GM21423 (cell line): ENCODE measurements around the gene OBSL1.

Experiments
- ATAC-seq: cut with Tn5 transposase; IDR thresholded peaks from one replicate; pipeline ENCODE4 v1.9.1; 2021; ENCODE audit warnings: mild to moderate bottlenecking, moderate library complexity; ENCODE audit not compliant: unreplicated experiment

Gene OBSL1

DNA sequence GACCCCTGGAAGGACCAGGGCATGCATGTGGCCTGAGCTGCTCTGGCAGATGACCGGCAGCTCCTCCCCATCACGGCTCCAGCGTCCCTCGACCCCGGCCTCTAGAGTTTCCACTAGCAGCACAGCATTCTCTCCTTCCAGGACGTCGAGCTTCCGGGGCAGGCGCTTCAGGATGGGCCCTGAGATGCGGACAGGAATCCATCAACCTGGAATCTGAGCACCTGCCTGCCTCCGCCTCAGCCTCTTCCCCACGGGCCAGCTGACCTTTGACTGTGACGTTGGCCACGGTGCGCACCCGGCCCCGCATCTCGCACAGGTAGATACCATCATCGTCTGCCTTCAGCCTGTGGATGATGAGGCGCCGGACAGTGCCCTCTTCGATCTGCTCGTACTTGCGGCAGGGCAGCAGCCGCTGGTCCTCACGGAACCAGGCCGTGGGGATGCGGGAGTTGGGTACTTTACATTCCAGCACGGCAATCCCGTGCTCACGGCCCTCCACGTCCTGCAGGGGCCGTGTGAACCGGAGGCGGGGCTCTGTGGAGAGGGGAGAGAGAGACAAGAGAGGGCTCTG, 3.5 kb downstream of the OBSL1 start:
- no peak for ATAC-seq

DNA sequence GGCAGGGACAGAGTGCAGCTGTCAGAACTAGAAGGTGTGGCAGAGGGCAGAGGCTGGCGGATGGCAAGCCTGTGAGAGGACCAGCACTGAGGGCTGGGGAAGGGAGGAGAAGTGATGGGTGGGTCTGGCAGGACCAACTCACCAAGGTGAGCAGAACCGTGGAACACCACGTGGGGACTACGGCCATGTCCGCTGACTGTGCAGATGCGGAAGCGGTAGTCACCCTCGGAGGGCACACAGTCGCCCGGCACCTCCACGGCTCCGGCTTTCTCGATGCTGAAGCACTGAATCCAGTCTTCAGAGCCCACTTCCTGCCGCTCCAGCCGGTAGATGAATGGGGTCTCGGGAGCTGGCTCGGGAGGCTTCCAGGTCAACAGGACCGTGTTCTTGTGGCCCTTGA, 4.2 kb downstream of the OBSL1 start:
- no peak for ATAC-seq

DNA sequence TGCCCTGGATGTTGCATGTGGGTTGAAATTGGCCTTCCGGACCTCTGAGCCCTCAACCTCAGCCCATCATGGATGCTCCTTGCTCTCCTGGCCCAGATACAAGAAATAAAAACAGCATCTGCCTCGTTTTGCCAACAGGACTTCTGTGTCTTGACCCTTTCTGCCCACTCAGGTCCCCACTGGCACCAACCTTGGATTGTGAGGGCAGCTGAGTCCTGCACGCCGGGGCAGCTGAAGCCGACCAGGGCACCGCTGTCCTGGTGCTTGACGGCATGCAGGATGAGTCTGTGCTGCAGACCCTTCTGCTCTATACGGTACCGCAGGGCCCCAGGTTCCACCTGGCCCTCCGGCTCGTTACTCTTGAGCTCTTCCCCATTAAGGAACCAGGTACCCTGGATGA, 4.7 kb downstream of the OBSL1 start:
- ATAC-seq = no peak

DNA sequence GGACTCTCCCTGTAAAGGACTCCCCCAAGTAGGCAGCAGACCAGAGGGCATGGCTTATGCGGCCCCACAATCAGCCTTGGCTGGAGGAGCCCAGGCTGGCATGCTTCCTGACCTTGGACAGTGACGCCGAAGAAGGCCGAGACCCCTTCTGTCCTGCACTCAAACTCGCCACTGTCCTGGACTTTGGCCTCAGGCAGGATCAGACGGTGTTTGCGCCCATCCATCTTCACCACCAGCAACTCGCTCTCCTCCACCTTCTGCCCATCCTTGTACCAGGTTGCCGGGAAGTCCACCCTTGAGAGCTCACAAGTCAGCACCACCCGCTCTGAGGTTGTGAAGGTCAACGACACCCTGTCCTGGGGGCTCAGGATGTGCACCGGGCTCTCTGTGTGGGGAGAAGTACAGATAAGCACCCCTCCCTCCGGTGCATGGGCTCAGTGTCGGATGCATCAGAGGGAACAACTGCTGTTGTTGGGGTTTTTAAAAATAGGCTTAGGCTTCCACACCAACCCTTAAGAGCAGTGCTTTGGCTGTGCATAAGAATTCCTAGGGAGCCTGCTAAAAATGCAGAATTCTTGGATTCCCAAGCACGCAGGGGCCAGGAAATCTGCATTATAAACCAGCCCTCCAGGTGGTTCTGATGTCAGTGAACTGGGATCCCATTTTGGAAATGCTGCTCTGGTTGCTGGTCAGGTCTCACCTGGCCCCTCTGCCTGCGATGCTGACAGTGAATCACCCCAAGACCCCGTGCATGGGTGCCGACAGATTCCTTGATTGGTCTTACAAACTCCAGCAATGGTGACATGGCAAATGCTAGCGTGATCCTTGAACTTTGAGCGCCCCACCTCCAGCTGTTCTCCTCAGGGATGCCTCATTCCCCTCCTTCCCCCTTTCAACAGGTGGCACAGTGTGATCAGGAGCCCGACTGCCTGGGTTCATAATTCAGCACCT, 5.9 kb downstream of the OBSL1 start:
- no peak for ATAC-seq

DNA sequence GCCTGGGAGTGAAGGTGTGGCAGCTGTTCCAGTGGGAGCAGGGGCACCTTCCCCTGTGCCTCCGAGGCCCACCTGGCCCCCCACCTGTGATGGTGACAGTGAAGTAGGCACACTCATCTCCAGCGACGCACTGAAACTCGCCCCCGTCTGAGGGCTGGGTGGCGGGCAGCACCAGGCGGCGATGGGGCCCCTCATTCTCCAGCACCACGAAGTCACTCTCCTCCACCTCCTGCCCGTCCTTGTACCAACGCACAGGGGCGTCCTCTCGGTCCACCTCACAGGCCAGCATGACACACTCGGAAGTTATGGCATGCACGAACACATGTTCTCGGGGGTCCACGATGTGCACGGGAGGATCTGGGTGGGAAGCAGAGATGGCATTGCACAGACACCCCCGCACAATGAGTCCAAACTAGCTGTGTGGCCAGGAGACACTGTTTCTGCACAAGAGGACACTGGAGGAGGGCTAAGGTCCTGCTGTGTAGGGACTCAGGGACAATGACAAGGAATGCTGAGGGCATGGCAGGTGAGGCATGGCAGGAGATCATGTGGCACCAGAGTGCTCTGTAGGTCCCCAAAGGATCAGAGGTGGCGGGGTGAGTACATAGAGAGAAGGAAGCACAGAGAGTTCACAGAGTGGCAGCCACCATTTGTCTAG, 7.9 kb downstream of the OBSL1 start:
- ATAC-seq = no peak

DNA sequence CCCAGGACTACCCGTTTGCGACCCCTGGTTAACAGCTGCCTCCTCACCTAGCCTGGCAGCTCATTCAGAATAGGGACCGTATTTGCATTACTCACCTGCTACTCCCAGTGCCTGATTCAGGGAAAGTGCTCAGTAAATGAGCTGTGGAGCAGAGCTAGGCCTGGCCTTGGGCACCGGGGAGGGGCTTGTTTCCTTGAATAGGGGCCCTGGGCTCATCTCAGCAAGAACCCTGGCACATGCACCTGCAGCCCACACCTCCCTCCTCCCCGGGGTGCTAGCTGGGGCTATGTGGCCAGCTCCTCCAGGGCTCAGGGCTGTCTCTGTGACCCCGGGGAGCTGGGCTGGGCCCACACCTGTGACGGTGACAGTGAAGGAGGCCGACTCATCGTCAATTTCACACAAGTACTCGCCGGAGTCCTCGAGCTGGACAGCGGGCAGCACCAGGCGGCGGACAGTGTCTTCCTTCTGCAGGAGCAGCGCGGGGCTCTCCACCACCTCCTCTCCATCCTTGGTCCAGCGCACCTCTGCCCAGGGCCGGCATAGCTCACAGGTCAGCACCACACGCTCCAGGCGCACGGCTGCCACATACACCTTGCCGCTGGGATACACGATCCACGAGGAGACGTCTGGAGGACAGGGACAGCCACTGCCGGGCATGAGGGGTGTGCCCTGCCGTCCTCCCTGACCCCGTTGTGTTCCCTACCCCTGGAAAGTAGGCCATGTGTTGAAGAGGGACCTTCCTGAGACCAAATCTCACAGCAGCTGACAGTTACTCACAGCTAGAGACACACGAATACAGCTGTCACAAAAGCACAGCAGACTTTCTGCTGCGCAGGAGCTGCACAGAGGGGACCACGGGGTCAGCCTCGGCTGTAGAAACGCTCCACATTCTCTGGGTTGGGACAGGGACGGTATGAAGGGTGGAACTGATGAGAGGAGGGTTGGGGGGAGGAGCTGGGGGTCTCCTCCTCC, 9.0 kb downstream of the OBSL1 start:
- no peak for ATAC-seq

DNA sequence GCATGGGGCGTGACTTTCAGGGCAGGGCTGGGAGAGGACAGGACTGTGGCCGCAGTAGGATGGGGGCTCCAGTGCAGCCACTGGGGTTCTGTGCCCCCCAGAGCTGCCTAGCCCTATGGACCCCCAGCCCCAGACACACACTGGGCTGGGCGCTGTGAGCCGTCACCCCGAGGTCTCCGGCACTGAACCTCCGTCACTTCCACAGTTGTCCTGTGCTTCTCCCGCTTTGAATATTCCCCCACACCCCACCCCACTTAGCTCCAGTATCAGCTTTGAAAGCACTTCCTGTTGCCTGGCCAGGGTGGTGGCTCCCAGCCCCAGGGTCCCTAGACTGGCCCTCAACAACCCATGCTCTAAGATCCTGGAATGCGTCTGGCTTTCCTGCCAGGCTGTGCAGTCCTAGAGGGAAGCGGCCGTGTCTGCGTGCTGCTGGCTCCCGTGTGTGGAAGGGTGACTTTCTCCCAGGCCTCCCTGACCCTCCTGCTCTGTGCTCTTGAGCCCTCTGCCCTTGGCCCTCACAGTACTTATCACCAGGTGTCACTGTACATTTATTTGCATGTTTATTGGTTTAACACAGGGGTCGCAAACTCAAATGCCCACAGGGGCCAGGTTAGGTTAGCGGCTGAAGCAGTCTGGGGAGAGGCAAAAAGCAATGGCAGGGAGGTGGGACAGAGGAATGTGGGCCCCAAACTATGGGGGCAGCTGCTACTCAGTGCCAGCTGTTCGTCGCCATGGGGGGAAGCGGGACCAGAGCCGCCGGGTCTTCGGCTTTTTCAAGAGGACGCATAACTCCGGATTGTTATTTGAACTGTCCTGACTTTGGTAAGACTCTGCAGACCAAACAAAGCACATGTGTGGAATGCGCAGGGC, 9.9 kb downstream of the OBSL1 start:
- ATAC-seq = no peak

DNA sequence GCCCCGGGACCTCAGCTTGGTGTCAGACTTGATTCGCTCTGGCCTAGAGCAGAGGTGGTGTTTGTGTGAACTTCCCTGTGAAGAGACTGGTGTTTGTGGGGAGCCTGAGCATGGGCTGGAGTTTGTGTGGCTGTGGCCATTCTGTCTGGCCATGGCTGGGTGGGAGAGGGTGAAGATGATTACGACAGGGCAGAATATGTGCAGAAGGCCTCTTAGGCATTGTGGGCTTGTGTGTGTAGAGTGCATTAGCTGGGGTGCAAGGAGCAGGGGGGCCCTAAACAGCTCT, 10.5 kb downstream of the OBSL1 start:
- no peak for ATAC-seq

DNA sequence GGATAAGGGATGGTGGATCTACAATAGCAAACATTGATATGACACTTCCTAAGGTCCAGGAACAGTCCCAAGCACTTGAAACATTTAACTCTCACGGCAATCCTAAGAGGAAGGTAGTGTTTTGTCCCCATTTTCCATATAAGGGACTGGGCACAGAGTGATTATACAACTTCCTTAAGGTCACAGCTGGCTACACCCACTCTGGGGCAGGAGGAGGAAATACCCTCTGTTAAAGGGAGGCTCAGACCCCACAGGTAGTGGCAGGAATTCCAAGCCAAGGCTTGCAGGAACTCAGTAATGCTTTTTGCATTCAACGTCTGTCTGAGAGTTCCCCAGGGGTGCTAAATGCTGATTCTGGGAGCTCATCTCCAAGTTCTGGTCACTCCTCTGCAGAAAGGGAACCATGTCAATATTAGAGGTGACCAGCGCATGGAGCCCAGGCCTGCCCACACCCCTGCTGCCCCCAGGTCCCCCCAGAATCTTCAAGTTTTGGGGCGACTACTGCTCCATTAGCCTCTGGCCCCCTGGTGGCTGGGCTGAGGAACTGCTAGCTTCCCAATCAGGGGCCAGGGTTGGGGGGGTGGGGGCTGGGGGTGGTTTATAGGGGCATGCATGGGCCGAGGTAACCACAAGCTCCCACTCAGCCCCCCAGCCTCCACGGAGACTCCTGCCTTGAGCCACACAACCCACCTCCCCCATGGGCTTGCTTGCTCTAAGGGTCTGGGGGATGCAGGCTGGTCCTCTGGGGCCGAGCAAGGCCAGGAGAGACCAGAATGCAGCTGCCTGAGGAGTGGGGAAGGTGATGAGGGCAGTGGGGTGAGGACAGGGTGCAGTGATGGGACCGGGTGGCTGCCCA, 11.1 kb downstream of the OBSL1 start:
- no peak for ATAC-seq

DNA sequence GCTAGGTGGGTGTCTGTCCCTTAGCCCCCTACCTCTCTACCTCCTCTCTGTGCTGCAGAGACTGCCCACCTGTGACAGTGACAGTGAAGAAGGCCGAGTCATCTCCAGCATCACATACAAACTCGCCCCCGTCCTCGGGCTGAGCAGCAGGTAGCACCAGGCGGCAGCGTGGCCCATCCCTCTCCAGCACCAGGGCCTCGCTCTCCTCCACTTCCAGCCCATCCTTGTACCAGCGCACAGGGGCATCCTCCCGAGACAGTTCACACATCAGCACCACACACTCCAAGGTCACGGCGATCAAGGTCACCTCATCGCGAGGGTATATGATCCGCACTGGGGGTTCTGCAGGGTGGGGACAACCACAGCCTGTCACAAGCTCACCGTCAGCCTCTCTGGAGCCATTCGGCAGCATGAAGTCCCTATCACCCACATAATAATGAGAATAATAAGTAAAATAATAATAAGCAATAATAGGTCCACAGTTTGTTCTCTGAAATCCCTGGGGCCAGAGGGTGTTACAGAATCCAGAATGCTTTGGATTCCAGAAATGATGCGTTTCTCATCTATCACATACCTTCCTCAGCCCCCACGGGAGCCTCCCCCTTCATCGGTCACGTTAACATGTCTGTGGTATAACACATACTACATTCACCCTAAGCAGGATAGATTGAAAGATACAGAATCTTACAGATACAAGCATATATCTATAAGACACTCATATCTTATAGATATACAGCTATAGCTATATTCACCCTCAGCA, 12.0 kb downstream of the OBSL1 start:
- ATAC-seq = no peak

DNA sequence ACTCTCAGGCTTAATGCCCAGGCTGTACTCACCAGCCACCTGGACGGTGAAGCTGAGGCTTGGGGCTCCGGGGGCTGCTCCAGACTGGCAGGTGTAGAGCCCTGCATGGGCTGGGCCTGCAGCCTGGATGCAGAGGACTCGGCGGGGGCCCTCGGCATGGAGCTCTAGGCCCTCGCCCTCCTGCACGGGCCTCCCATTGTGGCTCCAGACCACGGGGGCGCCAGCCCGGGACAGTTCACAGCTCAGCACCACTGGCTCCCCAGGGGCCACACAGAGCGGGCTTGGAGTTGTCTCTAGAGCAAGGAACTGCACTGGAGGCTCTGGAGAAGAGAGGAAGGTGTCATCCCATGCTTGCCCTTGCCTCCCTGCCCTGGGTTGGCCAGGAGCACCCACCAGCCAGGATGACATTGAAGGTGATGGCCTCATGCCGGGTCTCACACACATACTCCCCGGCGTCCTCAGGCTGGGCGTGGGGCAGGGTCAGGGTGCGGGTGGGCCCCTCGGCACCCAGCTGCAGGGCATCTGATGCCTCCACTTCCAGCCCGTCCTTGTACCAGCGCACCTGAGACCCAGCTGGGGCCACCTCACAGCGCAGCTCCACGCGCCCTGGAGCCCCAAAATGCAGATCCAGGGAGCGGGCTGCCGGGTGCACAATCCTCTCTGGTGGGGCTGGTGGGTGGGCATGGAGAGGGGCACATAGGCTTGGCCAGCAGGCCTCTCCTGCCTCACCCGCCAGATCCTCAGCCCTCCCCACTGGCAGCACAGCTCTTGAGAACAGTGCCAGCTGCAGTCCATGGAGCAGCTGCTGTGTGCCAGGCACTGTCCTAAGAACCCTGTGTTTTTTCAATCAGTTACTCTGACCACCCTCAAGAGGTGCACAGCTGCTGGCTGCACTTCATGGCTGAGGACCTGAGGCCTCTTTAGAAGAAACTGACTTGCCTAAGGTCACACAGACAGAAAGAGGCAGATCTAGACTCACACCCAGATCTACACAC, 13.3 kb downstream of the OBSL1 start:
- ATAC-seq = no peak

DNA sequence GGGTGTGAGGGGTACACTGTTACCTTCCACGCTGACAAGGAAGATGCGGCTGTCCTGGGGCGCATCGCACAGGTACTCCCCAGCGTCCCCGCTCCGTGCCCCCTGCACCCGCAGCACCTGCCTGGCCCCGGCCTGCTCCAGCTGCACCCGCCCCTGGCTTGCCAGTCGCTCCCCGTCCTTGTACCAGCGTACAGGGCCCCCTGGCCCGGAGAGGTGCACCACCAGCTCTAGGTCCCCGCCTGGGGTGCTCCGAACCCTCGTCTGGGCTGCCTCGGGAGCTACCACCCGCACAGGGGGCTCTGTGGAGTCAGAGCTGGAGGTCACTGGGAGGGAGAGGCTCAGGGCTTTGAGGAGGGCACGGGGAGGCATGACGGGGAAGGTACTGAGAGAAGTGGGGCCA, 14.0 kb downstream of the OBSL1 start:
- ATAC-seq = no peak

DNA sequence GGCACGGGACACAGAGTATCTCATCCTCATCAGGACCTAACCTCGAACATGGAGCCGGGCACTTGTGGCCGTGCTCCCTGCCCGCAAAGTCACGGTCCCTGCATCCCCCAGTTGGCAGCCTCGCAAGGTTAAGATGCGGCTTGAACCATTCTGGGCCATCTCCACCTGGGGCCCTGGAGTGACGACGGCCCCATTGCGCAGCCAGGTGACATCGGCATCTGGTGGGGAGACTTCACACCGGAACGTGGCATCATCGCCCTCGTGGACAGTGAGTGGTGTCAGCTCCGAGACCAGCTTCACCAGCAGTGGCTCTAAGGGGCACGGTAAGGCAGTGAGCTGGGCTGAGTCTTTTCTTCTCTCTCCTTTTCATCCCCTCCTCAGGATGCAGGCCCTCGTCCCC, 14.9 kb downstream of the OBSL1 start:
- ATAC-seq = no peak

DNA sequence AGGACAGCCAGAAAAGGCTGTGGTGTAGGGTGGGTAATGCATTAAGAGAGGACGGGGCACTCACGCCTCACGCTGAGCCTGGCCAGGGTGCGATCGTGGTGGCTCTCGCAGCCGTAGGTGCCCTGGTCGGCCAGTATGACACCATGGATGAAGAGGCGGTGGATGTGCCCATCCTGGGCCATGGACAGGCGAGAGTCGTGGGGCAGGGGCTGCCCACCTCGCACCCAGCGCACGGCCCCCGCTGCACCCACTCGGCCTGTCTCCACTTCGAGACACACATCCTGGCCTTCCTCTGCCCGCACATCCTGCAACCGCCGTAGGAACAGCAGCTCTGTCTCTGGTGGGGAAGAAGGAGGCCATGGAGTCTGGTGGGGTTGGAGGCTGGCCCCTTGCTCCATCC, 15.4 kb downstream of the OBSL1 start:
- no peak for ATAC-seq

DNA sequence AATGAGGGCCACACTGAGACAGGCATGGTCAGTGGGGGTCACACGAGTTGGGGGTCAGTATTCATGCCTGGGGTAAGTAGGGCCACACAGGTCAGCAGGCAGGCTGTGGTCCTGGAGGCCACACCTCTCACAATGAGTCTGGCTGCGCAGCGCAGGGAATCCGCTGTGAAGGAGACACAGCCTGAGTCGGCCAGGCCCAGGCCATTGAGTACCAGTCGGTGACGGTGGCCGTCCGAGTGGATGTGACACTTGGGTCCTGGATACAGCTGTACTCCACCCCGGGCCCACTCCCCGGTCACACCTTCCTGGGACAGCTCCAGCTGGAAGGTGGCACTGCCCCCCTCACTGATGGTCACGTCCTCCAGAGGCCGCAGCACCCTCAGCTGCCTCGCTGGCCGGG, 17.0 kb downstream of the OBSL1 start:
- ATAC-seq = no peak

DNA sequence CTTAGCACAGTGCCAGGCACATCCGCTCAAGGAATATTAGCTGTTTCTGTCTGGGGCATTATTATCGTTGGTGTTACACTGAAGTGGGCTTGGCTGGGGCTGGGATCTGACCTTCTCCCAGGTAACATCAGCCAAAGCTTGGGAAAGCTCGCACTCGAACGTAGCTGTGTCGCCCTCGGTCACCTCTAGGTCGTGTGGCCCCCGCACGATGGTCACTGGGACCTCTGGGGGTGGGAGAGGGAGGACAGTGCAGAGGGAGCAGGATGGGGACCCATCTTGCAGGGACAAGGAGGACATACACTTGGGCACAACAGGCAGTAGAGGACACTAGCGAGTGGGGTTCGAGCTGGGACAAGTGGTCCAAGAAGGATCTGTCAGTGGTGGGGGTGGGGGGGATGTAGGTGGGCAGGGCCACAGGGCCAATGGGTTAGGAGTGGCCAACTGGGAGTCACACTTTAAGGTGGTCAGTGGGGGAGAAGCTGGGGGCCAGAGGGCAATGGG, 17.8 kb downstream of the OBSL1 start:
- ATAC-seq = no peak

DNA sequence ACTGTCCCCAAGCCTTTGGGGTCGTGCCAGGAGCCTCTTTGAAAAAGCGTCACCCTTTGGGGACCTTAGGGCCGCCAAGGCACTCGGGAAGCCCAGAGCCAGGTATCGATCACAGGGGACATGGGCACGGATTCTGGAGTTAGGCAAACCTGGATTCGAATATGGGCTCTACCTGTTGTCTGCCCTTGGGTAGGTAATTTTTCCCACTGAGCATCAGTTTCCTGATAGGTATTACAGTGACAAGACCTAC, 18.2 kb downstream of the OBSL1 start:
- no peak for ATAC-seq
